ENCODE measurements around the gene SLC12A1. TPM values are rescaled to one million over a fixed set of nuclear protein-coding genes. Genes with fewer than 3 reads are reported as not detected.
A peak's percentile ranks its signal among the peaks of the same experiment; 100 is the strongest.

SLC12A1 gene
- total RNA-seq, 1 experiment from 2014 or later: not detected

DNA sequence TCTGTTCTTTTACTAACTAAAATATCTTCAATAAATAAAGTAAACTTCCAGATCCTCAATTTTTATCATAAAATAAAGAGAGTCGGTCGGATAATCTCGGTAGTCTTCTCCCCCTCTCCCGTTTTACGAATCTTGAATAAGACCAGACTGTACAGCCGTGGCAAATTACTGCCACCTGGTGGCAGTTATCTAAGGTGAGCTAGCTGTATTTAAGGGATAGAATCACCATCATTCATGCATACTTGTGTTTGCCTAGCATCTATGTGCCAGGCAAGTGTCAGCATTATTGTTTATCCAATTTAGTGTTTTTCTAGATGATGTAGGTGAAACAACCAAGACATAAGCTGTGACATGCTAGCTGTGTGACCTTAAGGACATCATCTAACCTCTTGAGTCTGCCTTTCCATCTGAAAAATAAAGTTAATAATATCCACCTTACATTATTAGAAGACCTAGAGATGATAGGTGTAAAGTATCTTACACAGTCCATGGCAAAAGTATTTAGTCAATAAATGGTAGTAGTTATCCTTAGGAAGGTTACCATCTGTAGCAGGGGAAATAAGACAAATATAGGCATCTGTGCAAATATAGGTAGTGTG is 146.5 kb downstream of the SLC12A1 start:
- peak; percentile 86 for DNase-seq (ENCODE audit: low spot score)

Small RNAs within 50 kb of the gene (small RNA-seq; reads per million reads assigned to genes)
- not detected for gene RF00019

Other genes with a start within 250 kb of the SLC12A1 start
- gene SLC24A5, start 85.3 kb upstream of the SLC12A1 start, total RNA-seq (2014; rRNA removed; shearing (Covaris generic)): not detected in 2 replicates
- gene MYEF2, start 28.0 kb upstream of the SLC12A1 start, total RNA-seq (2014; rRNA removed; shearing (Covaris generic)): 17.9 and 20.5 TPM in 2 replicates
- gene CTXN2, start 14.6 kb upstream of the SLC12A1 start, total RNA-seq (2014; rRNA removed; shearing (Covaris generic)): not detected in 2 replicates
- gene DUT, start 125.1 kb downstream of the SLC12A1 start, total RNA-seq (2014; rRNA removed; shearing (Covaris generic)): 53.0 and 57.1 TPM in 2 replicates

All from HT-29 (cell line).